Left lung (tissue), 10 donors: ENCODE measurements around the gene RHOU. TPM values are rescaled to one million over a fixed set of nuclear protein-coding genes. Genes with fewer than 3 reads are reported as not detected.

Experiments
- ATAC-seq: fragments of 200-7000 bp; cut with Tn5 transposase; one replicate; pipeline ENCODE4 v1.9.1; 2020; ENCODE audit warnings: moderate library complexity
- DNase-seq, 4 donors: peaks; one replicate each; pipeline ENCODE4 v3.0.0-alpha.2; 2013 to 2020
- H3K27ac ChIP-seq, 2 donors: fragments of 200-600 bp; sonication (generic) in 1 of 2; one replicate each; pipeline versions ENCODE4 v1.5.0 to v1.8.0; 2020 to 2021
- H3K27me3 ChIP-seq, 2 donors: fragments of 200-600 bp; sonication (generic) in 1 of 2; one replicate each; pipeline versions ENCODE4 v1.5.0 to v1.8.0; 2020 to 2021
- H3K36me3 ChIP-seq, 2 donors: fragments of 200-600 bp; sonication (generic) in 1 of 2; one replicate each; pipeline versions ENCODE4 v1.5.0 to v1.8.0; 2020 to 2021
- H3K4me1 ChIP-seq, 2 donors: fragments of 200-600 bp; one replicate each; pipeline ENCODE4 v1.8.0; 2021
- H3K4me3 ChIP-seq, 2 donors: fragments of 200-600 bp; sonication (generic) in 1 of 2; one replicate each; pipeline versions ENCODE4 v1.5.0 to v1.8.0; 2020 to 2021; ENCODE audit warnings: mild to moderate bottlenecking in 1 of 2
- H3K9me3 ChIP-seq, 2 donors: fragments of 200-600 bp; sonication (generic) in 1 of 2; one replicate each; pipeline versions ENCODE4 v1.5.0 to v1.8.0; 2020 to 2021
- CTCF ChIP-seq, 2 donors: fragments of 200-600 bp; sonication (generic) in 1 of 2; IDR thresholded peaks; one replicate each; pipeline versions ENCODE4 v1.5.0 to v1.8.0; 2021; ENCODE audit warnings: antibody characterized with exemption in 2 of 2
- intact Hi-C, 2 donors: fragments of 100-400 bp; cut with DNase I; formaldehyde crosslinking; loops; one replicate each; pipeline versions ENCODE4 v1.11.2 to v1.14.2; 2022
- polyA plus RNA-seq, 6 donors: library from polyadenylated mRNA; unstranded; fragments of 120-200 nt; gene quantifications; one replicate each; pipeline ENCODE4 v1.2.1, GENCODE V29; 2013; ENCODE audit not compliant: insufficient read length in 6 of 6
- total RNA-seq, 2 donors: library from RNA; stranded (reverse); fragmentation: NEBNext Ultra II Directional; extraction: Animal tissue kit (Norgen Biotek cat#: 25700); gene quantifications; one replicate each; pipeline ENCODE4 v1.2.1, GENCODE V29; 2021
- donor health status: DM: no; HTN: yes; CAD: no.
- donor health status: DM: no; HTN: no; CAD: no.

RHOU gene
- total and polyA plus RNA-seq, 8 donors, result 18.1 to 69.4 (median 59.7) TPM

GRCh38 chr1:228735871-228736586 is 750 bp downstream of the RHOU start:
- peaks cover 0 to 18% of the 10 kb centered on the region in 2 donors for H3K27me3 ChIP-seq
- H3K27ac ChIP-seq, result peak overlapping the region; percentile 85 to 87
- peaks cover 0 to 10% of the 10 kb centered on the region in 2 donors for H3K36me3 ChIP-seq
- peak in 3 of 4 donors; percentile 56 to 85 (median 58) for DNase-seq
- H3K9me3 ChIP-seq, result no peaks in the 10 kb centered on the region
- peak overlapping the region; percentile 67 to 94 for H3K4me3 ChIP-seq
- peaks cover 16 to 50% of the 10 kb centered on the region in 2 donors for H3K4me1 ChIP-seq
- peak; percentile 45 for ATAC-seq
- TF ChIP-seq CTCF (IDR thresholded peaks at IDR 0.05), result no peak
- intact Hi-C loops, result loop anchor here in 1 of 2 donors (10.0 kb wide), 2 partner anchors 189 to 489 kb away; no protein-coding TSS in a partner anchor

- intact Hi-C loops, result loop anchor here in 1 of 2 donors (10.0 kb wide), 2 partner anchors 188 to 488 kb away; no protein-coding TSS in a partner anchor
- Histone ChIP-seq H3K4me1 (peaks cover 16 to 54% of the 10 kb centered on the region in 2 donors), H3K4me3 (peak overlapping the region; percentile 67 to 94), H3K9me3 (no peaks in the 10 kb centered on the region), H3K27ac (peak overlapping the region; percentile 85 to 87), H3K36me3 (peaks cover 0 to 16% of the 10 kb centered on the region in 2 donors), H3K27me3 (peaks cover 0 to 18% of the 10 kb centered on the region in 2 donors)
- no peak for TF ChIP-seq CTCF (IDR thresholded peaks at IDR 0.05)
- DNase-seq, result no peak
- no peak for ATAC-seq
These were observed 1.7 kb downstream of the RHOU start for GRCh38 chr1:228736844-228737445.

GRCh38 chr1:228737601-228738041 is 2.3 kb downstream of the RHOU start:
- Histone ChIP-seq H3K4me1 (peaks cover 16 to 54% of the 10 kb centered on the region in 2 donors), H3K36me3 (peaks cover 0 to 16% of the 10 kb centered on the region in 2 donors), H3K27me3 (peaks cover 0 to 18% of the 10 kb centered on the region in 2 donors), H3K27ac (peak overlapping the region in 1 of 2 donors; percentile 87), H3K4me3 (peak overlapping the region in 1 of 2 donors; percentile 67), H3K9me3 (no peaks in the 10 kb centered on the region)
- no peak for ATAC-seq
- DNase-seq, result no peak
- intact Hi-C loops, result loop anchor here in 1 of 2 donors (10.0 kb wide), 2 partner anchors 187 to 487 kb away; no protein-coding TSS in a partner anchor
- no peak for TF ChIP-seq CTCF (IDR thresholded peaks at IDR 0.05)

GRCh38 chr1:228739826-228740225 is 4.5 kb downstream of the RHOU start:
- peaks cover 13 to 50% of the 10 kb centered on the region in 2 donors for H3K4me1 ChIP-seq
- no peak for TF ChIP-seq CTCF (IDR thresholded peaks at IDR 0.05)
- no peaks in the 10 kb centered on the region for H3K9me3 ChIP-seq
- peaks cover 0 to 36% of the 10 kb centered on the region in 2 donors for H3K36me3 ChIP-seq
- H3K4me3 ChIP-seq, result no peak overlapping the region
- ATAC-seq, result no peak
- intact Hi-C loops, result loop anchor here in 1 of 2 donors (10.0 kb wide), 2 partner anchors 185 to 485 kb away; no protein-coding TSS in a partner anchor
- no peak for DNase-seq
- peaks cover 0 to 16% of the 10 kb centered on the region in 2 donors for H3K27me3 ChIP-seq
- peak overlapping the region in 1 of 2 donors; percentile 24 for H3K27ac ChIP-seq
